A549 (cell line): ENCODE measurements around the gene ZNF101. TPM values are rescaled to one million over a fixed set of nuclear protein-coding genes. Genes with fewer than 3 reads are reported as not detected.

Source experiments
- ATAC-seq, 2 experiments: fragments of 200-7000 bp in 1 of 2; fragments of >200 bp in 1 of 2; cut with Nextera tagmentation in 1 of 2; cut with Tn5 transposase in 1 of 2; 3 replicates each; pipeline versions ENCODE4 v1.8.0 to v1.9.1; 2018 to 2020; ENCODE audit warnings: mild to moderate bottlenecking in 1 of 2, moderate library complexity in 1 of 2
- CTCF ChIA-PET: fragments of 300-600 bp; sonication (Branson Sonifier 250); formaldehyde crosslinking; extraction: SDS; loops from one replicate; lab custom pipeline; 2021; ENCODE audit warnings: antibody characterized with exemption, inconsistent platforms; lab: Yijun Ruan, JAX
- POLR2A ChIA-PET: fragments of 350-600 bp; formaldehyde crosslinking; extraction: SDS; loops from one replicate; lab custom pipeline; 2021; ENCODE audit warnings: antibody characterized with exemption, inconsistent platforms; lab: Yijun Ruan, JAX
- DNase-seq, 2 experiments: peaks; one replicate each; pipeline versions ENCODE4 v3.0.0 to v3.0.0-alpha.2; 2011 to 2016; ENCODE audit warnings: low read depth in 1 of 2, low spot score in 1 of 2
- FAIRE-seq: peaks from 2 replicates; lab custom pipeline; 2011; peaks lifted over from hg19 to GRCh38; lab: Jason Lieb, UNC
- H3K27ac ChIP-seq, 2 experiments: fragments of >200 bp; sonication (Bioruptor Twin); formaldehyde crosslinking; 3 replicates each; pipeline ENCODE4 v1.5.1; 2016 to 2017
- H3K4me1 ChIP-seq: fragments of >200 bp; sonication (Bioruptor Twin); formaldehyde crosslinking; 3 replicates; pipeline ENCODE4 v1.6.1; 2016
- H3K4me2 ChIP-seq: fragments of >200 bp; sonication (Bioruptor Twin); formaldehyde crosslinking; 3 replicates; pipeline ENCODE4 v1.6.1; 2016
- H3K4me3 ChIP-seq: fragments of >200 bp; sonication (Bioruptor Twin); formaldehyde crosslinking; 3 replicates; pipeline ENCODE4 v1.5.1; 2016
- H3K9me3 ChIP-seq: fragments of >200 bp; sonication (Bioruptor Twin); formaldehyde crosslinking; 3 replicates; pipeline ENCODE4 v1.6.1; 2016
- CHD4 ChIP-seq: fragments of 200-600 bp; sonication (generic); IDR thresholded peaks from 2 replicates; pipeline ENCODE4 v1.6.1; 2016; ENCODE audit warnings: antibody characterized with exemption, mild to moderate bottlenecking, borderline replicate concordance
- EHMT2 ChIP-seq: fragments of 200-600 bp; sonication (generic); IDR thresholded peaks from 2 replicates; pipeline ENCODE4 v1.6.1; 2016; ENCODE audit warnings: antibody characterized with exemption, low read depth, mild to moderate bottlenecking, moderate library complexity
- ESRRA ChIP-seq: fragments of 150-350 bp; IDR thresholded peaks from 2 replicates; pipeline ENCODE4 v1.6.1; 2014; ENCODE audit warnings: mild to moderate bottlenecking, low read length, borderline replicate concordance
- FOXS1 ChIP-seq: fragments of 250-450 bp; sonication (Bioruptor Pico); IDR thresholded peaks from 2 replicates; pipeline ENCODE4 v1.5.0; 2020; ENCODE audit warnings: mild to moderate bottlenecking, moderate library complexity
- HDAC2 ChIP-seq: fragments of 200-600 bp; sonication (generic); IDR thresholded peaks from 2 replicates; pipeline ENCODE4 v1.6.1; 2016
- HEYL ChIP-seq: fragments of 250-450 bp; sonication (Bioruptor Pico); IDR thresholded peaks from 2 replicates; pipeline ENCODE4 v1.8.0; 2021; ENCODE audit warnings: mild to moderate bottlenecking, moderate library complexity
- HOXA7 ChIP-seq: fragments of 250-450 bp; sonication (Bioruptor Pico); IDR thresholded peaks from 2 replicates; pipeline ENCODE4 v1.5.0; 2020; ENCODE audit warnings: mild to moderate bottlenecking, moderate library complexity
- JUNB ChIP-seq: fragments of >200 bp; sonication (Bioruptor Twin); formaldehyde crosslinking; IDR thresholded peaks from 2 replicates; pipeline ENCODE4 v1.6.1; 2016
- KDM5A ChIP-seq: fragments of 200-600 bp; sonication (generic); IDR thresholded peaks from 2 replicates; pipeline ENCODE4 v1.6.1; 2016; ENCODE audit warnings: antibody characterized with exemption, mild to moderate bottlenecking
- RFX5 ChIP-seq: fragments of 450-650 bp; IDR thresholded peaks from 2 replicates; pipeline ENCODE4 v1.7.1; 2014; ENCODE audit warnings: antibody characterized with exemption, mild to moderate bottlenecking, moderate library complexity
- ZC3H11A ChIP-seq: fragments of 450-650 bp; IDR thresholded peaks from 2 replicates; pipeline ENCODE4 v1.6.1; 2014; ENCODE audit warnings: antibody characterized with exemption, mild to moderate bottlenecking
- WGBS: methylation state at CpG from one replicate; pipeline ENCODE4 v1.1.6; 2017; ENCODE audit errors: missing lambda C conversion rate; 5-methylcytosine and 5-hydroxymethylcytosine counted together
- polyA plus RNA-seq, 4 experiments: library from polyadenylated mRNA; depleted of rRNA in 3 of 4; stranded (reverse); fragments of >200 nt; fragmentation: RNase III in 1 of 4; extraction: RNeasy Plus Mini Kit Qiagen cat#74134 plus additional on column Dnase treatment in 1 of 4; gene quantifications; 2 replicates in 3 of 4; 3 replicates in 1 of 4; pipeline ENCODE4 v1.2.3, GENCODE V29; 2011 to 2017
- TF ChIP-seq, protein P1 (sequence below): fragments of 450-650 bp; IDR thresholded peaks from 2 replicates; pipeline ENCODE4 v1.6.1; 2014; ENCODE audit warnings: antibody characterized with exemption
- TF ChIP-seq, protein P2 (sequence below): fragments of 200-600 bp; sonication (generic); IDR thresholded peaks from 2 replicates; pipeline ENCODE4 v1.6.1; 2016; ENCODE audit warnings: antibody characterized with exemption, mild to moderate bottlenecking, moderate library complexity
- TF ChIP-seq, protein P3 (sequence below): fragments of 250-450 bp; sonication (Bioruptor Pico); IDR thresholded peaks from 2 replicates; pipeline ENCODE4 v1.5.0; 2020; ENCODE audit warnings: low read depth, mild to moderate bottlenecking, moderate library complexity

The ZNF101 gene
- polyA plus RNA-seq, 2 of the 4 experiments (the other 2 are of a cell fraction) = 4.9 to 7.4 TPM

DNA sequence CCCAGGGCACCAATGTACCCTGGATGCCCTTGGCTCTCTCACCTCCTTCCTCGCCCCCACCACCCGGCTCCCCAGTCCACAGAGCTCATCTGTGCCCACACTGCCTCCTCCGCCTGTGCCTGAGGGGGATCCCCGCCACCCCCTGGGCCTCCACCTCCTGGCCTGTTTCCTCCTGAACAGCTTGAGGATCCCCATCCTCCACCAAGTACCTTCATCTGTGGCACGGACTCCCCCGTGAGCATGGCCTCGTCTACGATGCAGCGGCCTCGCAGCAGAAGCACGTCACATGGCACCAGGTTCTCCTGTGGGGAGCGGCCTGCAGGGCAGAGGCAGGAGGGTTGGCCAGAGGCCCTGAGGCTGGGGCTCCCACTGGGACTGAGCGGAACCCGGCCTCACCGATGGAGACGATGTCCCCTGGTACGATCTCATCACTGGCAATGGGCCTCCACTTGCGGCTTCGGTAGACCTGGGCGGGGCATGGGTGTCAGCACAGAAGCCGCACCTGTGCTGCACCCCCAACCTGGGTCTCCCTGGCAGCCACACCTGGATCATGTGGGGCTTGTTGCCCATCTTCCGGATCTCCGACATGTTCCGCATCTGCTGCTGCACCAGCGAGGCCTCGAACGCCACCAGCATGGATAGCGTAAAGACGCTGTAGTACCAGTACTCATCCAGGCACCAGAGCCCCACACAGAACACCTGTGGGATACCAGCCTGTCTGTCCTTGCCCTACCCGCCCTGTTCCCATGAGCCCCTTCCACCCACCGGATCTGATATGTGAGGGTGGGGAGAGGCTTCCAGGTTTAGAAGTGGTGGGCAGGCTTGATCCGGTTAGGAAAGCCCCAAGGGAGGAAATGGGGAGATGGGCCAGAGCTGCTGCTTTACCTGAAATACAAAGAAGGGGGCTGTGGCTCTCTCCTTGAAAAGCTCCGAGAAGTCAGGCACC, 11.9 kb upstream of the ZNF101 start:
- Histone ChIP-seq H3K9me3 (no peaks in the 10 kb centered on the region), H3K4me3 (no peak overlapping the region), H3K27ac (no peak overlapping the region), H3K4me1 (no peaks in the 10 kb centered on the region; the same call in 2 of the 3 replicates), H3K4me2 (no peak overlapping the region)
- WGBS = 91% methylated on average over 15 of the region's 33 CpGs
- FAIRE-seq (no peak), ATAC-seq (no peak), DNase-seq (no peak)
- ChIA-PET CTCF (interaction anchor here (0.6 to 4.7 kb wide), 4 partner anchors 8 to 124 kb away, joined by 3 to 28 read pairs (median 10); partner anchors contain the start of gene GMIP), POLR2A (no interaction called here)
- TF ChIP-seq ZC3H11A = no peak
- no peak for TF ChIP-seq CHD4
- TF ChIP-seq KDM5A = no peak
- no peak for TF ChIP-seq HDAC2
- TF ChIP-seq JUNB = no peak
- no peak for TF ChIP-seq RFX5
- TF ChIP-seq, protein P1, sequence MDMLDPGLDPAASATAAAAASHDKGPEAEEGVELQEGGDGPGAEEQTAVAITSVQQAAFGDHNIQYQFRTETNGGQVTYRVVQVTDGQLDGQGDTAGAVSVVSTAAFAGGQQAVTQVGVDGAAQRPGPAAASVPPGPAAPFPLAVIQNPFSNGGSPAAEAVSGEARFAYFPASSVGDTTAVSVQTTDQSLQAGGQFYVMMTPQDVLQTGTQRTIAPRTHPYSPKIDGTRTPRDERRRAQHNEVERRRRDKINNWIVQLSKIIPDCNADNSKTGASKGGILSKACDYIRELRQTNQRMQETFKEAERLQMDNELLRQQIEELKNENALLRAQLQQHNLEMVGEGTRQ = no peak
- no peak for TF ChIP-seq HEYL (CRISPR knock-in tag)
- TF ChIP-seq HOXA7 (CRISPR knock-in tag) = no peak
- TF ChIP-seq, protein P2, sequence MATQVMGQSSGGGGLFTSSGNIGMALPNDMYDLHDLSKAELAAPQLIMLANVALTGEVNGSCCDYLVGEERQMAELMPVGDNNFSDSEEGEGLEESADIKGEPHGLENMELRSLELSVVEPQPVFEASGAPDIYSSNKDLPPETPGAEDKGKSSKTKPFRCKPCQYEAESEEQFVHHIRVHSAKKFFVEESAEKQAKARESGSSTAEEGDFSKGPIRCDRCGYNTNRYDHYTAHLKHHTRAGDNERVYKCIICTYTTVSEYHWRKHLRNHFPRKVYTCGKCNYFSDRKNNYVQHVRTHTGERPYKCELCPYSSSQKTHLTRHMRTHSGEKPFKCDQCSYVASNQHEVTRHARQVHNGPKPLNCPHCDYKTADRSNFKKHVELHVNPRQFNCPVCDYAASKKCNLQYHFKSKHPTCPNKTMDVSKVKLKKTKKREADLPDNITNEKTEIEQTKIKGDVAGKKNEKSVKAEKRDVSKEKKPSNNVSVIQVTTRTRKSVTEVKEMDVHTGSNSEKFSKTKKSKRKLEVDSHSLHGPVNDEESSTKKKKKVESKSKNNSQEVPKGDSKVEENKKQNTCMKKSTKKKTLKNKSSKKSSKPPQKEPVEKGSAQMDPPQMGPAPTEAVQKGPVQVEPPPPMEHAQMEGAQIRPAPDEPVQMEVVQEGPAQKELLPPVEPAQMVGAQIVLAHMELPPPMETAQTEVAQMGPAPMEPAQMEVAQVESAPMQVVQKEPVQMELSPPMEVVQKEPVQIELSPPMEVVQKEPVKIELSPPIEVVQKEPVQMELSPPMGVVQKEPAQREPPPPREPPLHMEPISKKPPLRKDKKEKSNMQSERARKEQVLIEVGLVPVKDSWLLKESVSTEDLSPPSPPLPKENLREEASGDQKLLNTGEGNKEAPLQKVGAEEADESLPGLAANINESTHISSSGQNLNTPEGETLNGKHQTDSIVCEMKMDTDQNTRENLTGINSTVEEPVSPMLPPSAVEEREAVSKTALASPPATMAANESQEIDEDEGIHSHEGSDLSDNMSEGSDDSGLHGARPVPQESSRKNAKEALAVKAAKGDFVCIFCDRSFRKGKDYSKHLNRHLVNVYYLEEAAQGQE = no peak
- no peak for TF ChIP-seq EHMT2
- TF ChIP-seq, protein P3, sequence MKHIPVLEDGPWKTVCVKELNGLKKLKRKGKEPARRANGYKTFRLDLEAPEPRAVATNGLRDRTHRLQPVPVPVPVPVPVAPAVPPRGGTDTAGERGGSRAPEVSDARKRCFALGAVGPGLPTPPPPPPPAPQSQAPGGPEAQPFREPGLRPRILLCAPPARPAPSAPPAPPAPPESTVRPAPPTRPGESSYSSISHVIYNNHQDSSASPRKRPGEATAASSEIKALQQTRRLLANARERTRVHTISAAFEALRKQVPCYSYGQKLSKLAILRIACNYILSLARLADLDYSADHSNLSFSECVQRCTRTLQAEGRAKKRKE (CRISPR knock-in tag) = no peak

DNA sequence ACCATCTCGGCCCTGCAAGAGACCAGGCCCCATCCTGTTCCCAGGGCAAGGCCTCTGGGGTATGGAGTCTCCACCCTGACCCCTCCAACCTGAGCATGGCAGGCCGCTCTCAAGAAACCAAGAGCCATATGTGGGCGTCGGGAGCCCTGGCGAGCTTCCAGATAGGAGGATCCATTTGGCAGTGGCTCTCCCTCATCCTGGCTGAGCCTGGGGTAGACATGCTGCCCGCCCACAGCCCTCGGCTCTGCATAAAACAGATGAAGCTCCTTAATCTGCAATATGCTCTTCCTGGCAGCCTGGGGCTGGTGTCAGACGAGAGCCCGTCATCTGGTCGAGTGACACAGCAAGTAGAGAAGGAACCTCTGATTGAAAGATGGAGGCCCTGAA, 11.2 kb upstream of the ZNF101 start:
- H3K9me3 ChIP-seq = no peaks in the 10 kb centered on the region
- no peak for DNase-seq
- H3K27ac ChIP-seq = no peak overlapping the region
- ATAC-seq = no peak
- H3K4me2 ChIP-seq = no peak overlapping the region
- no peak for TF ChIP-seq FOXS1 (CRISPR knock-in tag)
- H3K4me3 ChIP-seq = no peak overlapping the region
- no peak for FAIRE-seq
- CTCF ChIA-PET = interaction anchor here (2.2 to 2.5 kb wide), 2 partner anchors 14 to 125 kb away, joined by 10 to 11 read pairs; partner anchors contain the start of gene GMIP
- peaks cover 6% of the 10 kb centered on the region; the same call in 1 of the 3 replicates for H3K4me1 ChIP-seq
- 91% methylated on average over 6 of the region's 10 CpGs for WGBS
- POLR2A ChIA-PET = no interaction called here

DNA sequence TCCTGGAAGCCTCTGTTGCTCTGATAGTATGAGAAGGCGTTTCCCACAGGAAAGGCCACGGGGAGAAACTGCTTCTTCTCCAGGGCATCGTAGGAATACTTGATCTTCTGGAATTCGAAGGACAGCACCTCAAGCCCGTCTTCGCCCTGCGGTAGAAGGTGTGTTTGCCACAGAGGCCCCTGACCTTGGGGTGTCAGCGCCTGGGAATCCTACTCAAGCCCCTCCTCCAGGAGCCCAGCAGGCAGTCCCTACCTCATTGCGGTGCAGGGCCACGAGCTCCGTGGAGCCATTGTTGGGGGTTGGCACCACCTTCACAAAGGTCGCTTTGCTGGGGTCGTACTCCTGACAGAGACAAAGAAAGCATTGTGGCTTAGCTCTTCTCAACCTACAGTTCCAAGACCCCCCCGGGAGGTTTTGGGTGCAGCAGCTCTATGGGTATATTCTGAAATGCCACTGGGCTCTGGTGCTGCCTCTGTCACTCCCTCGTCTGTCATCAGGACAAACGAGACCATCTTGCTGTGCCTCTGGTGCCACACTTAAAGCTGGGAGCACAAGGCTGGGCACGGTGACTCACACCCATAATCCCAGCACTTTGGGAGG, 8.9 kb upstream of the ZNF101 start:
- no peak for TF ChIP-seq ESRRA
- POLR2A ChIA-PET = no interaction called here
- no peak for FAIRE-seq
- H3K4me1 ChIP-seq = peaks cover 8% of the 10 kb centered on the region; the same call in 1 of the 3 replicates
- DNase-seq = no peak
- no peak overlapping the region for H3K27ac ChIP-seq
- H3K4me3 ChIP-seq = no peak overlapping the region
- WGBS = 92% methylated on average over 14 of the region's 17 CpGs
- ATAC-seq = no peak
- H3K9me3 ChIP-seq = no peaks in the 10 kb centered on the region
- H3K4me2 ChIP-seq = no peak overlapping the region
- CTCF ChIA-PET = interaction anchor here (1.6 to 2.5 kb wide), 4 partner anchors 9 to 127 kb away, joined by 4 to 11 read pairs (median 6); partner anchors contain the start of gene GMIP
